BJ (cell line): ENCODE results near the gene CHAF1A. TPM values are rescaled to one million over a fixed set of nuclear protein-coding genes. Genes with fewer than 3 reads are reported as not detected.
A peak's percentile ranks its signal among the peaks of the same experiment; 100 is the strongest.

ENCODE experiments used
- CTCF ChIA-PET: fragments of 350-600 bp; formaldehyde crosslinking; extraction: SDS; loops from one replicate; lab custom pipeline; 2021; ENCODE audit warnings: antibody characterized with exemption, inconsistent platforms; lab: Yijun Ruan, JAX
- POLR2A ChIA-PET: fragments of 300-600 bp; sonication (Branson Sonifier 250); formaldehyde crosslinking; extraction: SDS; loops from one replicate; lab custom pipeline; 2021; ENCODE audit warnings: antibody characterized with exemption; lab: Charles Lee
- DNase-seq: peaks from one replicate; pipeline ENCODE4 v3.0.0-alpha.2; 2011; ENCODE audit warnings: low read depth
- H3K27me3 ChIP-seq: 2 replicates; pipeline ENCODE4 v1.6.0; 2011; ENCODE audit warnings: low read length; ENCODE audit not compliant: control insufficient read depth, insufficient read depth
- H3K36me3 ChIP-seq: 2 replicates; pipeline ENCODE4 v1.5.1; 2011; ENCODE audit warnings: low read length; ENCODE audit not compliant: control insufficient read depth, insufficient read depth
- H3K4me3 ChIP-seq: 2 replicates; pipeline ENCODE4 v1.5.1; 2011; ENCODE audit warnings: low read depth, mild to moderate bottlenecking, control low read depth, low read length
- polyA plus RNA-seq: library from polyadenylated mRNA; depleted of rRNA; stranded (reverse); fragments of >200 nt; gene quantifications from 2 replicates; pipeline ENCODE4 v1.2.3, GENCODE V29; 2011
- TF ChIP-seq, protein P1 (sequence below): IDR thresholded peaks from 2 replicates; pipeline ENCODE4 v1.5.1; 2011; ENCODE audit warnings: low read depth, mild to moderate bottlenecking, control low read depth, inconsistent platforms, low read length, moderate library complexity; ENCODE audit not compliant: insufficient read depth

The CHAF1A gene
- polyA plus RNA-seq, 1 experiment = 11.4 TPM

DNA sequence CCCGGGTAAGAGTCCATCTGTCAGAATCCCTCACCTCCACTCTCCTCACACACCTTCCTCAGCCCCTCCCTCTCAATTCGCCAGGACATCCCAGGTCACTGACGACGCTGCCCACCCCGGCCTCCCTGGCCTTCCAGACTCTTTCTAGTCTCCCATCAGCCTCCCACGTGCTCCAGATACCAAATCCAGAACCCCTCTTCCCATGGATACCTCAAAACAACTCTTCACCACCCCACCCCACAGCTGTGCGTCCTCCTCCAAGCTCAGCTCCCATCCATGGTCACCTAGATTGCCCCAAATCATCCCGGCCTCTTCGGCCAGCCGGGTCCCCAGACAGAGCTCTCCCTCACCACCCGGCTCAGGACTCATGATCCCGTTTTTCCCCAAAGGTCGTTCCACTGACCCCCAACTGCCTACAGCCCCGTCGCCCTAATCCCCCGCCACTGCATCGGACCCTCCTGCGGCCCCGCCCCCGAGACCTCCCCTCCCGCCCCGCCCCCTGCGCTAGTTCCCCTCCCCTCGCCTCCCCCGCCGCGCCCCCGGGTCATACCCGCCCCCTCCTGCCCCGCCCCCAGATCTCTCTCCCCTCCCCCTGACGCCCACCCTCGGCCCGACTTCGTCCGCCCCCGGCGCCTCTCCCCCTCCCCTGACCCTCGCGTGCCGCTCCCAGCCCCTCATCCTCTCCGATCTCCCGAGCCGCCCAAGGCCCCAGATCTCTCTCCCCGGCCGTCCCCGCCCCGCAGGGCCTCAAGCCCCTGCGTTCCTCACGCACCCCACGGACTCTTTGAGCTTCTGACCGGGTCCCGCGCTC is 54.6 kb downstream of the CHAF1A start:
- H3K4me3 ChIP-seq = peak overlapping the region; percentile 74
- CTCF ChIA-PET = interaction anchor here (0.6 to 1.4 kb wide), 5 partner anchors 16 to 180 kb away, joined by 3 to 4 read pairs (median 3); partner anchors contain the start of genes CHAF1A and SH3GL1
- POLR2A ChIA-PET = interaction anchor here (1.4 kb wide), 1 partner anchor 14 kb away, joined by 6 read pairs; no protein-coding TSS in a partner anchor
- DNase-seq = no peak
- peaks cover 22% of the 10 kb centered on the region for H3K36me3 ChIP-seq
- no peaks in the 10 kb centered on the region for H3K27me3 ChIP-seq
- TF ChIP-seq, protein P1, sequence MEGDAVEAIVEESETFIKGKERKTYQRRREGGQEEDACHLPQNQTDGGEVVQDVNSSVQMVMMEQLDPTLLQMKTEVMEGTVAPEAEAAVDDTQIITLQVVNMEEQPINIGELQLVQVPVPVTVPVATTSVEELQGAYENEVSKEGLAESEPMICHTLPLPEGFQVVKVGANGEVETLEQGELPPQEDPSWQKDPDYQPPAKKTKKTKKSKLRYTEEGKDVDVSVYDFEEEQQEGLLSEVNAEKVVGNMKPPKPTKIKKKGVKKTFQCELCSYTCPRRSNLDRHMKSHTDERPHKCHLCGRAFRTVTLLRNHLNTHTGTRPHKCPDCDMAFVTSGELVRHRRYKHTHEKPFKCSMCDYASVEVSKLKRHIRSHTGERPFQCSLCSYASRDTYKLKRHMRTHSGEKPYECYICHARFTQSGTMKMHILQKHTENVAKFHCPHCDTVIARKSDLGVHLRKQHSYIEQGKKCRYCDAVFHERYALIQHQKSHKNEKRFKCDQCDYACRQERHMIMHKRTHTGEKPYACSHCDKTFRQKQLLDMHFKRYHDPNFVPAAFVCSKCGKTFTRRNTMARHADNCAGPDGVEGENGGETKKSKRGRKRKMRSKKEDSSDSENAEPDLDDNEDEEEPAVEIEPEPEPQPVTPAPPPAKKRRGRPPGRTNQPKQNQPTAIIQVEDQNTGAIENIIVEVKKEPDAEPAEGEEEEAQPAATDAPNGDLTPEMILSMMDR = no peak

DNA sequence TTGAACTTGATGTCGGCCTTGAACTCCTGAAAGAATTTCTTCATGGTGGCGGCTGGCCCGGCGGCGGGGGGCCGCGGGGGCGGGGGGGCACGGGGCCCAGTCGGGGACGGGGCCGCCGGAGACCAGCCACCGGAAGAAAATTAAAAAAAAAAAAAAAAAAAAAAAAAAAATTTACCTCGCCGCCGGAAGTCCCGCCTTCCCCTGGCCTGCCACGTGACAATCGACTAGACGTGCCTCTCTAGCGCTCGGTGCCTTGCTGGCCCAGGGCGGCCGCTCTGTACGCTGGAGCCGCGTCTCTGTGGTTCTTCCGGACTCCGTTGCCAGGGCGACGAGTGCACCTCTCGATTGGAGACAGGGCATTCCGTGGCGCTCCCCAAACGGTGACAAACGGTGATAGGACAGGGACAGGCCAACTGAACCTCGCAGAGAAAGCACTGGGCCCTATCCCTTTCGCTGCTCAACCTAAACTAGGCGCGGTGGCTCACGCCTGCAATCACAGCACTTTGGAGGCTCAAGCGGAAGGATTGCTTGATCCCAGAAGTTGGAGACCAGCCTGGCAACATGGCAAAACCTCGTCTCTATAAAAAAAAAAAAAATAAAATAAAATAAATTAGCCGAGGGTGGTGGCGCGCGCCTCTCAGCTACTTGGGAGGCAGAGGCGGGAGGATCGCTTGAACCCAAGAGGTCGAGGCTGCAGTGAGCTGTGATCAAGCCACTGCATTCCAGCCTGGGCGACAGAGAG is 55.4 kb downstream of the CHAF1A start, which contains the start of gene UBXN6:
Gene UBXN6 (minus strand): TSS at position 141 of the 742 bp plus-strand sequence. CDS start 97 bp downstream, at position 44.
- CTCF ChIA-PET = interaction anchor here (1.4 kb wide), 1 partner anchor 58 kb away, joined by 4 read pairs; the partner anchor contains the start of gene SH3GL1
- Histone ChIP-seq H3K27me3 (no peaks in the 10 kb centered on the region), H3K4me3 (peak within 1 kb of the TSS; percentile 74), H3K36me3 (peaks cover 15% of the 10 kb centered on the region)
- peak; percentile 72 for DNase-seq
- TF ChIP-seq, protein P1 = no peak
- POLR2A ChIA-PET = interaction anchor here (1.4 kb wide), 1 partner anchor 14 kb away, joined by 6 read pairs; no protein-coding TSS in a partner anchor

GRCh38 chr19:4464815-4465581 is 62.6 kb downstream of the CHAF1A start:
- Histone ChIP-seq H3K36me3 (no peaks in the 10 kb centered on the region), H3K4me3 (no peak overlapping the region), H3K27me3 (no peaks in the 10 kb centered on the region)
- CTCF ChIA-PET = interaction anchor here (0.6 kb wide), 2 partner anchors 65 to 387 kb away, joined by 3 to 4 read pairs; partner anchors contain the start of gene SH3GL1
- DNase-seq = no peak
- TF ChIP-seq, protein P1 = no peak
- POLR2A ChIA-PET = no interaction called here

DNA sequence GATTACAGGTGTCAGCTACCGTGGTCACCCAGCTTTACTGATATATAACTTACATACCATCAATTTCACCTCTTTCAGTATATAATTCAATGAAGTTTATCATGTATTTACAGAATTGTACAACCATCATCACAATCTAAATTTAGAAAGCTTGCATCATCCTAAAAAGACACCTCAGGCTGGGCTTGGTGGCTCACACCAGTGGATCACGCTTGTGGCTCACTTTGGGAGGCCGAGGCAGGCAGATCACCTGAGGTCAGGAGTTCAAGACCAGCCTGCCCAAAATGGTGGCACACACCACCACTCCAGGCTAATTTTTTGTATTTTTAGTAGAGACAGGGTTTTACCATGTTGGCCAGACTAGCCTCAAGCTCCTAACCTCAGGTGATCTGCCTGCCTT is 65.4 kb downstream of the CHAF1A start:
- no peak overlapping the region for H3K4me3 ChIP-seq
- H3K27me3 ChIP-seq = no peaks in the 10 kb centered on the region
- H3K36me3 ChIP-seq = no peaks in the 10 kb centered on the region
- POLR2A ChIA-PET = no interaction called here
- CTCF ChIA-PET = no interaction called here
- DNase-seq = no peak
- TF ChIP-seq, protein P1 = no peak
